ENCODE results near the gene KREMEN2. TPM values are rescaled to one million over a fixed set of nuclear protein-coding genes. Genes with fewer than 3 reads are reported as not detected.

KREMEN2 gene
- total and polyA plus RNA-seq, 9 of the 15 experiments (the other 6 are each of a cell fraction or from before 2014, with no cell fraction given): 0.04 to 7.7 (median 1.5) TPM; not detected in 1

DNA sequence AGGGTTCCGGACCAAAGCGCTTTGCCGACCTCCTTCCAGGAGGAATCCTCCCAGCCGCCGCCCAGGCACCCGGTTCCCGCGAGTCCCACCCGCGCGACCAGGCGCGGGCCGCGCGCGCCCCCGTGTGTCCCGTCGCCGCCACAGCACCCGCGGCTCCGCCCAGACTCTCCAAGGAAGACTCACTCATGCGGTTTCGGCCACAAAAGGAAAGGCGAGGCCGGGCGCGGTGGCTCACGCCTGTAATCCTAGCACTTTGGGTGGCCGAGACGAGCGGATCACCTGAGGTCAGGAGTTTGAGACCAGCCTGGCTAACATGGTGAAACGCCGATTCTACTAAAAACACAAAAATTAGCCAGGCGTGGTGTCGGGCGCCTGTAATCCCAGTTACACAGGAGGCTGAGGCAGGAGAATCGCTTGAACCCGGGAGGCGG, 19.6 kb downstream of the KREMEN2 start (continued):
- TF ChIP-seq, protein P1, sequence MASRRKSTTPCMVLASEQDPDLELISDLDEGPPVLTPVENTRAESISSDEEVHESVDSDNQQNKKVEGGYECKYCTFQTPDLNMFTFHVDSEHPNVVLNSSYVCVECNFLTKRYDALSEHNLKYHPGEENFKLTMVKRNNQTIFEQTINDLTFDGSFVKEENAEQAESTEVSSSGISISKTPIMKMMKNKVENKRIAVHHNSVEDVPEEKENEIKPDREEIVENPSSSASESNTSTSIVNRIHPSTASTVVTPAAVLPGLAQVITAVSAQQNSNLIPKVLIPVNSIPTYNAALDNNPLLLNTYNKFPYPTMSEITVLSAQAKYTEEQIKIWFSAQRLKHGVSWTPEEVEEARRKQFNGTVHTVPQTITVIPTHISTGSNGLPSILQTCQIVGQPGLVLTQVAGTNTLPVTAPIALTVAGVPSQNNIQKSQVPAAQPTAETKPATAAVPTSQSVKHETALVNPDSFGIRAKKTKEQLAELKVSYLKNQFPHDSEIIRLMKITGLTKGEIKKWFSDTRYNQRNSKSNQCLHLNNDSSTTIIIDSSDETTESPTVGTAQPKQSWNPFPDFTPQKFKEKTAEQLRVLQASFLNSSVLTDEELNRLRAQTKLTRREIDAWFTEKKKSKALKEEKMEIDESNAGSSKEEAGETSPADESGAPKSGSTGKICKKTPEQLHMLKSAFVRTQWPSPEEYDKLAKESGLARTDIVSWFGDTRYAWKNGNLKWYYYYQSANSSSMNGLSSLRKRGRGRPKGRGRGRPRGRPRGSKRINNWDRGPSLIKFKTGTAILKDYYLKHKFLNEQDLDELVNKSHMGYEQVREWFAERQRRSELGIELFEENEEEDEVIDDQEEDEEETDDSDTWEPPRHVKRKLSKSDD (conservative IDR thresholded peaks at IDR 0.05; ENCODE audit: low read length): no peak
- TF ChIP-seq ARID2 (IDR thresholded peaks at IDR 0.05) (no peak), PHB2 (IDR thresholded peaks at IDR 0.05; ENCODE audit: low read depth) (no peak), PRPF4 (IDR thresholded peaks at IDR 0.05; ENCODE audit: insufficient read depth, low read depth, low read length, poor library complexity, severe bottlenecking) (no peak), WHSC1 (IDR thresholded peaks at IDR 0.05; ENCODE audit: low read length) (no peak), ETV6 (IDR thresholded peaks at IDR 0.05; ENCODE audit: borderline replicate concordance in 1 of 2, low read depth in 2 of 2, low read length in 1 of 2) (no peak), ETV6 (CRISPR knock-in tag; IDR thresholded peaks at IDR 0.05; ENCODE audit: borderline replicate concordance) (0 out of 2 replicates have a peak, but pooled peaks have one; percentile 63), CREB1 (IDR thresholded peaks at IDR 0.05) (no peak), CREB1 (CRISPR knock-in tag; IDR thresholded peaks at IDR 0.05) (peak; percentile 41; the same call in 1 of the 2 replicates), HMGN3 (IDR thresholded peaks at IDR 0.05; ENCODE audit: borderline replicate concordance, extremely low read depth, insufficient read length, low read depth, low read length) (peak; percentile 82), NUFIP1 (IDR thresholded peaks at IDR 0.05; ENCODE audit: partially characterized antibody) (no peak)
- TF ChIP-seq, protein P2, sequence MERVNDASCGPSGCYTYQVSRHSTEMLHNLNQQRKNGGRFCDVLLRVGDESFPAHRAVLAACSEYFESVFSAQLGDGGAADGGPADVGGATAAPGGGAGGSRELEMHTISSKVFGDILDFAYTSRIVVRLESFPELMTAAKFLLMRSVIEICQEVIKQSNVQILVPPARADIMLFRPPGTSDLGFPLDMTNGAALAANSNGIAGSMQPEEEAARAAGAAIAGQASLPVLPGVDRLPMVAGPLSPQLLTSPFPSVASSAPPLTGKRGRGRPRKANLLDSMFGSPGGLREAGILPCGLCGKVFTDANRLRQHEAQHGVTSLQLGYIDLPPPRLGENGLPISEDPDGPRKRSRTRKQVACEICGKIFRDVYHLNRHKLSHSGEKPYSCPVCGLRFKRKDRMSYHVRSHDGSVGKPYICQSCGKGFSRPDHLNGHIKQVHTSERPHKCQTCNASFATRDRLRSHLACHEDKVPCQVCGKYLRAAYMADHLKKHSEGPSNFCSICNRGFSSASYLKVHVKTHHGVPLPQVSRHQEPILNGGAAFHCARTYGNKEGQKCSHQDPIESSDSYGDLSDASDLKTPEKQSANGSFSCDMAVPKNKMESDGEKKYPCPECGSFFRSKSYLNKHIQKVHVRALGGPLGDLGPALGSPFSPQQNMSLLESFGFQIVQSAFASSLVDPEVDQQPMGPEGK (CRISPR knock-in tag; IDR thresholded peaks at IDR 0.05; ENCODE audit: borderline replicate concordance): no peak
- TF ChIP-seq, protein P3, sequence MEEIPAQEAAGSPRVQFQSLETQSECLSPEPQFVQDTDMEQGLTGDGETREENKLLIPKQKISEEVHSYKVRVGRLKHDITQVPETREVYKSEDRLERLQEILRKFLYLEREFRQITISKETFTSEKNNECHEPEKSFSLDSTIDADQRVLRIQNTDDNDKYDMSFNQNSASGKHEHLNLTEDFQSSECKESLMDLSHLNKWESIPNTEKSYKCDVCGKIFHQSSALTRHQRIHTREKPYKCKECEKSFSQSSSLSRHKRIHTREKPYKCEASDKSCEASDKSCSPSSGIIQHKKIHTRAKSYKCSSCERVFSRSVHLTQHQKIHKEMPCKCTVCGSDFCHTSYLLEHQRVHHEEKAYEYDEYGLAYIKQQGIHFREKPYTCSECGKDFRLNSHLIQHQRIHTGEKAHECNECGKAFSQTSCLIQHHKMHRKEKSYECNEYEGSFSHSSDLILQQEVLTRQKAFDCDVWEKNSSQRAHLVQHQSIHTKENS (CRISPR knock-in tag; IDR thresholded peaks at IDR 0.05): no peak
- TF ChIP-seq, protein P4, sequence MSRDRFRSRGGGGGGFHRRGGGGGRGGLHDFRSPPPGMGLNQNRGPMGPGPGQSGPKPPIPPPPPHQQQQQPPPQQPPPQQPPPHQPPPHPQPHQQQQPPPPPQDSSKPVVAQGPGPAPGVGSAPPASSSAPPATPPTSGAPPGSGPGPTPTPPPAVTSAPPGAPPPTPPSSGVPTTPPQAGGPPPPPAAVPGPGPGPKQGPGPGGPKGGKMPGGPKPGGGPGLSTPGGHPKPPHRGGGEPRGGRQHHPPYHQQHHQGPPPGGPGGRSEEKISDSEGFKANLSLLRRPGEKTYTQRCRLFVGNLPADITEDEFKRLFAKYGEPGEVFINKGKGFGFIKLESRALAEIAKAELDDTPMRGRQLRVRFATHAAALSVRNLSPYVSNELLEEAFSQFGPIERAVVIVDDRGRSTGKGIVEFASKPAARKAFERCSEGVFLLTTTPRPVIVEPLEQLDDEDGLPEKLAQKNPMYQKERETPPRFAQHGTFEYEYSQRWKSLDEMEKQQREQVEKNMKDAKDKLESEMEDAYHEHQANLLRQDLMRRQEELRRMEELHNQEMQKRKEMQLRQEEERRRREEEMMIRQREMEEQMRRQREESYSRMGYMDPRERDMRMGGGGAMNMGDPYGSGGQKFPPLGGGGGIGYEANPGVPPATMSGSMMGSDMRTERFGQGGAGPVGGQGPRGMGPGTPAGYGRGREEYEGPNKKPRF (IDR thresholded peaks at IDR 0.05; ENCODE audit: low read depth, low read length): no peak
- TF ChIP-seq, protein P5, sequence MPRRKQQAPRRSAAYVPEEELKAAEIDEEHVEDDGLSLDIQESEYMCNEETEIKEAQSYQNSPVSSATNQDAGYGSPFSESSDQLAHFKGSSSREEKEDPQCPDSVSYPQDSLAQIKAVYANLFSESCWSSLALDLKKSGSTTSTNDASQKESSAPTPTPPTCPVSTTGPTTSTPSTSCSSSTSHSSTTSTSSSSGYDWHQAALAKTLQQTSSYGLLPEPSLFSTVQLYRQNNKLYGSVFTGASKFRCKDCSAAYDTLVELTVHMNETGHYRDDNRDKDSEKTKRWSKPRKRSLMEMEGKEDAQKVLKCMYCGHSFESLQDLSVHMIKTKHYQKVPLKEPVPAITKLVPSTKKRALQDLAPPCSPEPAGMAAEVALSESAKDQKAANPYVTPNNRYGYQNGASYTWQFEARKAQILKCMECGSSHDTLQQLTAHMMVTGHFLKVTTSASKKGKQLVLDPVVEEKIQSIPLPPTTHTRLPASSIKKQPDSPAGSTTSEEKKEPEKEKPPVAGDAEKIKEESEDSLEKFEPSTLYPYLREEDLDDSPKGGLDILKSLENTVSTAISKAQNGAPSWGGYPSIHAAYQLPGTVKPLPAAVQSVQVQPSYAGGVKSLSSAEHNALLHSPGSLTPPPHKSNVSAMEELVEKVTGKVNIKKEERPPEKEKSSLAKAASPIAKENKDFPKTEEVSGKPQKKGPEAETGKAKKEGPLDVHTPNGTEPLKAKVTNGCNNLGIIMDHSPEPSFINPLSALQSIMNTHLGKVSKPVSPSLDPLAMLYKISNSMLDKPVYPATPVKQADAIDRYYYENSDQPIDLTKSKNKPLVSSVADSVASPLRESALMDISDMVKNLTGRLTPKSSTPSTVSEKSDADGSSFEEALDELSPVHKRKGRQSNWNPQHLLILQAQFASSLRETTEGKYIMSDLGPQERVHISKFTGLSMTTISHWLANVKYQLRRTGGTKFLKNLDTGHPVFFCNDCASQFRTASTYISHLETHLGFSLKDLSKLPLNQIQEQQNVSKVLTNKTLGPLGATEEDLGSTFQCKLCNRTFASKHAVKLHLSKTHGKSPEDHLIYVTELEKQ (CRISPR knock-in tag; IDR thresholded peaks at IDR 0.05): no peak

All from K562 (cell line).